Uterus (tissue), 2 donors: ENCODE measurements around the gene PTPRC.

Experiments used
- CTCF ChIP-seq, 4 experiments: fragments of 200-600 bp in 2 of 4; fragments of 450-650 bp in 2 of 4; sonication (generic) in 2 of 4; IDR thresholded peaks; one replicate each; pipeline ENCODE4 v1.5.1; 2016 to 2019; ENCODE audit warnings: antibody characterized with exemption in 4 of 4, mild to moderate bottlenecking in 2 of 4, moderate library complexity in 1 of 4
- POLR2A ChIP-seq, 2 donors: fragments of 450-650 bp; IDR thresholded peaks; one replicate each; pipeline ENCODE4 v1.6.1; 2016; ENCODE audit warnings: antibody characterized with exemption in 2 of 2, mild to moderate bottlenecking in 1 of 2, moderate library complexity in 1 of 2

GRCh38 chr1:198691063-198691462 lies 52.2 kb downstream of the PTPRC start:
- TF ChIP-seq CTCF (IDR thresholded peaks at IDR 0.05) (no peak), POLR2A (IDR thresholded peaks at IDR 0.05) (no peak)
